Stimulated activated effector memory CD8-positive, alpha-beta T cell treated with anti-CD3 and anti-CD28 coated beads, Interleukin-12 subunit alpha, Interleukin-12 subunit beta, amount 100 ng/mL, for 72 hours (primary cell): ENCODE measurements around the gene MCCD1.
A peak's percentile ranks its signal among the peaks of the same experiment; 100 is the strongest.
"Not testable (repeated sequence)": the region's sequence is repeated elsewhere in the genome, so short reads cannot be mapped to it uniquely, and the experiment has no call there.

ENCODE experiments used
- ATAC-seq: fragments of 150-1000 bp; cut with Tn5 transposase; 2 replicates; pipeline ENCODE4 v1.10.0; 2021
- DNase-seq, 2 donors: peaks; one replicate each; pipeline ENCODE4 v3.0.0; 2021 to 2022; ENCODE audit warnings: low spot score in 2 of 2
- H3K27ac Mint-ChIP-seq: one replicate; pipeline ENCODE4 v1.8.0; 2022; ENCODE audit warnings: mild to moderate bottlenecking, mixed read lengths
- H3K36me3 Mint-ChIP-seq: one replicate; pipeline ENCODE4 v1.8.0; 2022; ENCODE audit warnings: mild to moderate bottlenecking, mixed read lengths
- H3K4me1 Mint-ChIP-seq: one replicate; pipeline ENCODE4 v1.8.0; 2022; ENCODE audit warnings: mixed read lengths
- H3K4me3 Mint-ChIP-seq: one replicate; pipeline ENCODE4 v1.8.0; 2022; ENCODE audit warnings: mild to moderate bottlenecking, mixed read lengths
- H3K9me3 Mint-ChIP-seq: one replicate; pipeline ENCODE4 v1.8.0; 2022; ENCODE audit warnings: mixed read lengths

The MCCD1 gene, protein sequence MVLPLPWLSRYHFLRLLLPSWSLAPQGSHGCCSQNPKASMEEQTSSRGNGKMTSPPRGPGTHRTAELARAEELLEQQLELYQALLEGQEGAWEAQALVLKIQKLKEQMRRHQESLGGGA

DNA sequence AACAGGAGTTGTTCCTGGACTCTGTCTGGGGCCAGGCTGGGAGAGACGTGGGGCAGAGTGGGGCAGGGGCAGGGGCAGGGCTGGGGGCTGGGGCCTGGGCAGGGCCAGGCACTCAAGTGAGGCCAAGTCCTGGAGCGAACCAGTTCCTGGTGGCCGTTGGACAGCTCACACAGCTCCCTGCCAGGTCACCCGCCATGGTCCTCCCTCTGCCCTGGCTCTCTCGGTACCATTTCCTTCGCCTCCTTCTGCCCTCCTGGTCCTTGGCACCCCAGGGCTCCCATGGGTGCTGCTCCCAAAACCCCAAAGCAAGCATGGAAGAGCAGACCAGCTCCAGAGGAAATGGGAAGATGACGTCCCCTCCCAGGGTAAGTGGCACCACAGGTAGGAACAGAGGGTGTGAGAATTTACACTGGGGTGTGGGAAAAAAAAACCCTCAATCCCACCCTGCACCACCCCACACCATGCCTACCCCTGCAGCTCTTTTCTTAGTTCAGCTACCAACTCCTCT is at the start of gene MCCD1:
Gene MCCD1 (plus strand): TSS at position 142 of the 508 bp plus-strand sequence. CDS start 53 bp downstream, at position 195.
- Mint-ChIP-seq H3K36me3 (peaks cover 56% of the 10 kb centered on the region), H3K4me1 (peaks cover 23% of the 10 kb centered on the region)

DNA sequence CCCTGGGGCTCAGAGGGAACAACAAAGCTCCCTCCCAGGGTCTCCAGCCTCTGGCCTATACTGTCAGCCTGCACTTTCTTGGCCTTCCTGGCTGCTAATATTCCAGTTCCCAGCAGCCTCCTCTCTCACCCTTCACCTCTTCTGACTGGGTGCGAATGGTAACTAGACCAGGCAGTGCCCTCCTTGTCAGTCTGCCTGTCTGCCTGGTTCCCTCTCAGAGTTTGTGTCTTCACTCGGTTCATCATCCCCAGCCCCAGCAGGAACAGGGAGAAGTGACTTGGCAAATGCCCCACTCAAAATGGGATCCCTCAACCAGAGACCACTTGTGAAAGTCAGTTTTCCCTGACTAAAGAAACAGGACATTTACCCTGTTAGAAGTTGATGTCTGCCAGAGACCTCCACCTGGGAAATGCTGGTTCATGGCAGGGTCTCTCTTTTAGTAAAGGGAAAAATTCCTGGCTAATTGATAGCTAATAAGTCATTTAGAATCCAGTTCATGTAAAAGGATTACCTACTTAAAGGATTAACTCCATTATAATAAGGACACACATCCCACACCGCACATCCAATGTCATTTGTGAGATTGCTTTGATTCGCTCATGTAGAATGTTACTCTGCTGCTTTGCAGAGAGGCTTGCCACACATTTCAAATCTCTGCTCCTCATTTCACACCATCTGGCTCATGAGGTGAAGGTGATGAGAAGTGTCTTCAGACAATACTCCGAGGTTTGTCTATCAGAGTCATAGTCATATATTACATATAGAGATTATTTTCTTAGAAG is 49.4 kb upstream of the MCCD1 start:
- peaks cover 25% of the 10 kb centered on the region for H3K4me1 Mint-ChIP-seq
- peaks cover 15% of the 10 kb centered on the region for H3K36me3 Mint-ChIP-seq
- ATAC-seq, result no peak
- no peaks in the 10 kb centered on the region for H3K9me3 Mint-ChIP-seq
- H3K27ac Mint-ChIP-seq, result peak overlapping the region; percentile 56
- no peak for DNase-seq
- H3K4me3 Mint-ChIP-seq, result no peak overlapping the region

More for the DNA sequence above, at the start of gene MCCD1:
- Mint-ChIP-seq H3K9me3 (no peaks in the 10 kb centered on the region), H3K27ac (peak within 1 kb of the TSS; percentile 61), H3K4me3 (no peak within 1 kb of the TSS)
- DNase-seq, result no peak
- ATAC-seq, result peak; percentile 14

GRCh38 chr6:31479933-31480535 is 48.7 kb upstream of the MCCD1 start:
- H3K4me3 Mint-ChIP-seq, result no peak overlapping the region
- DNase-seq (no peak), ATAC-seq (no peak)
- no peak overlapping the region for H3K27ac Mint-ChIP-seq
- H3K36me3 Mint-ChIP-seq, result peaks cover 14% of the 10 kb centered on the region
- H3K9me3 Mint-ChIP-seq, result no peaks in the 10 kb centered on the region
- peaks cover 18% of the 10 kb centered on the region for H3K4me1 Mint-ChIP-seq

GRCh38 chr6:31480574-31480973 is 48.2 kb upstream of the MCCD1 start:
- no peak for DNase-seq
- no peak for ATAC-seq
- no peak overlapping the region for H3K4me3 Mint-ChIP-seq
- H3K4me1 Mint-ChIP-seq, result peaks cover 12% of the 10 kb centered on the region
- H3K9me3 Mint-ChIP-seq, result no peaks in the 10 kb centered on the region
- no peak overlapping the region for H3K27ac Mint-ChIP-seq
- peaks cover 8% of the 10 kb centered on the region for H3K36me3 Mint-ChIP-seq

- Mint-ChIP-seq H3K4me1 (peaks cover 10% of the 10 kb centered on the region), H3K36me3 (no peaks in the 10 kb centered on the region), H3K4me3 (no peak overlapping the region), H3K27ac (no peak overlapping the region), H3K9me3 (no peaks in the 10 kb centered on the region)
- no peak for DNase-seq
- ATAC-seq, result no peak
These were observed 45.4 kb upstream of the MCCD1 start for GRCh38 chr6:31483392-31483791.

GRCh38 chr6:31485055-31485454 is 43.7 kb upstream of the MCCD1 start:
- Mint-ChIP-seq H3K27ac (no peak overlapping the region), H3K36me3 (peaks cover 1% of the 10 kb centered on the region), H3K9me3 (no peaks in the 10 kb centered on the region), H3K4me3 (no peak overlapping the region), H3K4me1 (peaks cover 4% of the 10 kb centered on the region)
- DNase-seq, result no peak
- ATAC-seq, result no peak

- not testable (repeated sequence) for DNase-seq, H3K27ac Mint-ChIP-seq, H3K9me3 Mint-ChIP-seq, H3K36me3 Mint-ChIP-seq, ATAC-seq, H3K4me3 Mint-ChIP-seq
- peaks cover 10% of the 10 kb centered on the region for H3K4me1 Mint-ChIP-seq
These were observed 42.5 kb upstream of the MCCD1 start for GRCh38 chr6:31486065-31486837.

DNA sequence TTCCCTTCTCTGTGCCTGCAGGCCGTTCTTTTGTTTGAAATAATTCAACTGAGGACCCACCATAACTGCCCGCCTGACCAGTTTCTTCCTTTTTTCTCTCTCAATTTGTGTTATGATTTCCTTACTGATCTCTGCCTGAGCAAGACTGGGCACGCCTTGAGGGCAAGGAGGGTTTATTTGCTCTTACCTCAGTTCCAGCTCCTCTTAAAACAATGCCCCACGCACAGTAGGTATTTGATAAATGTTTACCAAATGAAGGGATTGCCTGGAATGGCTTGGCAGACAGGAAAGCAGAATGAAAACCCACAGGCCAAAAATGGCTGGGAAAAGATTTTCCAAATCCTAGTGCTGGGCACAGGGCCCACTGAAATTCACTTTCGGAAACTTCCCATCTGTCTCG is 41.1 kb upstream of the MCCD1 start:
- not testable (repeated sequence) for H3K9me3 Mint-ChIP-seq, H3K36me3 Mint-ChIP-seq, ATAC-seq, DNase-seq, H3K4me3 Mint-ChIP-seq, H3K27ac Mint-ChIP-seq
- H3K4me1 Mint-ChIP-seq, result peaks cover 10% of the 10 kb centered on the region

DNA sequence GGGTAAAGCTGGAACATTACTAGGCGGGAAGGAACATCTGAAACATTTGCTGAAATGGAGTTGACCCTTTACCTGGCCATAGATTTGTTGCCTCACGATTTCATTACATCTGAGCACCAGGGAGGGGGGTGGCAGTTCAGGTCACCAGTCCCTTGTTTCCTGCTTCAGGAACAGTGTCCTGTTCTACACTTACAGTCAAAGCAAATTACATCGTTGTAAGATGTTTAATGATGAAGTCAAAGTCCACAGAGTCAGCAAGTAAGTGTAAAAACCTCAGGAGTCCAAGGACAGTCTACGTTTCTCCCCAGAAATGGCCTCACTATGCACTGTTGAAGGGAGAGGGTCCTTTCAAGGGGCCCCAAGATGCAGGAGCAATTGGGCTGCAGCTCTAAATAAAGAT is 39.7 kb upstream of the MCCD1 start:
- Mint-ChIP-seq H3K4me1 (peaks cover 17% of the 10 kb centered on the region), H3K4me3 (no peak overlapping the region), H3K27ac (no peak overlapping the region), H3K9me3 (no peaks in the 10 kb centered on the region), H3K36me3 (peaks cover 6% of the 10 kb centered on the region)
- no peak for ATAC-seq
- DNase-seq, result no peak

- no peaks in the 10 kb centered on the region for H3K9me3 Mint-ChIP-seq
- peaks cover 19% of the 10 kb centered on the region for H3K4me1 Mint-ChIP-seq
- H3K36me3 Mint-ChIP-seq, result peaks cover 6% of the 10 kb centered on the region
- DNase-seq, result no peak
- ATAC-seq, result no peak
- H3K27ac Mint-ChIP-seq, result peak overlapping the region; percentile 61
- H3K4me3 Mint-ChIP-seq, result no peak overlapping the region
These were observed 38.5 kb upstream of the MCCD1 start for GRCh38 chr6:31490115-31490873.

DNA sequence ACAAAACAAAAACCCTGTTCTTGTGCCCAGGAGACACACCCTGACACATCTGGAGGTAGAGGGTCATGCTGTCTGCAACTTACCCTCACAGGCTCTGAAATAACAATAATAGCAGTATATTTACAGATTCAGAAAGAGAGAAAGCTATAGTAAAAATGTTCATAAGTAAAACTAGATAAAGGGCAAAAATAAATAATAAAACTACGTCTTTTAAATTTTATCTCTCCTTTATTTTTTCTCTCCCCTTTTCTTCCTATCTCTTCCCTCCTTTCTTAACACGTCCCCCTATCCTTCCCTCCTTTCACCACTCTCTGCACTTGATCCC is 35.2 kb upstream of the MCCD1 start:
- not testable (repeated sequence) for ATAC-seq, DNase-seq, H3K9me3 Mint-ChIP-seq
- H3K4me1 Mint-ChIP-seq, result peaks cover 42% of the 10 kb centered on the region
- H3K36me3 Mint-ChIP-seq, result peaks cover 21% of the 10 kb centered on the region
- peak overlapping the region; percentile 51 for H3K27ac Mint-ChIP-seq
- H3K4me3 Mint-ChIP-seq, result peak overlapping the region; percentile 78

DNA sequence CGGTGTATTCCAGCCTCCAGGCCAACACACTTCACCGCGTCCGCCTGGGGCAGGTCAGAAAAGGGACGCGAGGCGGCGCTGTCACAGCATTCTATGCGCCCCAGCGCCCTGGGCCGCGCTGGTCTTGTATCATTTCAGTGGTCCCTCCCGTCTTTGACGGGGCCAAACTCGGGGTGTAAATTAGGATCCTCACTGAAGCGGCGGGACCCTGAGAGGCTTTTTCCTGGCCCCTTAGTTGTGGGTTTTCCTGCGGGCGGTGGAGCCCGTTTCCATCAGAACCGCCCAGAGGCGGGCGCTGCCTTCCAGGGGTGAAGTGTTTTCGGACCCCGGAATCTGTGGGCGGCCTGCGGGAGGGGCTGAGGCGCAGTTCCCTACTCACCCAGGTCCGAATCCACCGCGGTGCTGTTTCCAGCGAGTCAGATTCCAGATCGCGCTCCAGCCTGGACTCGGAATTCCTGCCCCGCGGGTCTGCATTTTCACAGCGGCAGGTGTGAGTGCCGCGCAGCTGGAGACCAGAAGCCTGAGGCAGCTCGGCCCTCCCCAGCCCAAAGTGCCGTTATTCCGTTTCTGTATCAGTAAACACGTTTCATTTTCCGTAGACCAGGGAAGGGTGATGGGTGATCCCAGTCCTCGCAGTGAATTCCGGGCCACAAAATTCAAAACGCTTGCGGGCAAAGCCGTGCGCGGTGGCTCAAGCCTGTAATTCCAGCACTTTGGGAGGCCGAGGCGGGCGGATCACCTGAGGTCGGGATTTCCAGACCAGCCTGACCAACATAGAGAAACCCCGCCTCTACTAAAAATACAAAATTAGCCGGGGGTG is 34.7 kb upstream of the MCCD1 start:
- H3K4me1 Mint-ChIP-seq, result peaks cover 48% of the 10 kb centered on the region
- peaks cover 21% of the 10 kb centered on the region for H3K36me3 Mint-ChIP-seq
- peak overlapping the region; percentile 51 for H3K27ac Mint-ChIP-seq
- ATAC-seq (peak; percentile 73), DNase-seq (peak; percentile 77 to 91)
- H3K9me3 Mint-ChIP-seq, result no peaks in the 10 kb centered on the region
- peak overlapping the region; percentile 78 for H3K4me3 Mint-ChIP-seq

DNA sequence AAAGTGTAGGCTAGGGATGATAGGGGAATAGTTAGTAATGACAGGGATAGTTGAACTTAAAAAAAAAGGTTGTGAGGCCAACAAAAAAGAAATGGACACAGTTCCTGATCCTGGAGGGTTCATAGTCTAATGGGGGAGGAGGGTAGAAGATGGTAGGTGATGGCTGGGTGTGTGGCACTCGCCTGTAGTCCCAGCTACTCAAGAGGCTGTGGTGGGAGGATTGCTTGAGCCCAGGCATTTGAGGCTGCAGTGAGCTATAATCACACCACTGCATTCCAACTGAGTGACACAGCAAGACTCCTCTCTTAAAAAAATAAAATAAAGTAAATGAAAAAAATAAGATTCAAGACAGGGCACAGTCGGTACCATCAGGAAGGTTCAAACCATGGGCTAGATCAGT is 33.2 kb upstream of the MCCD1 start:
- peak overlapping the region; percentile 51 for H3K27ac Mint-ChIP-seq
- ATAC-seq, result no peak

DNA sequence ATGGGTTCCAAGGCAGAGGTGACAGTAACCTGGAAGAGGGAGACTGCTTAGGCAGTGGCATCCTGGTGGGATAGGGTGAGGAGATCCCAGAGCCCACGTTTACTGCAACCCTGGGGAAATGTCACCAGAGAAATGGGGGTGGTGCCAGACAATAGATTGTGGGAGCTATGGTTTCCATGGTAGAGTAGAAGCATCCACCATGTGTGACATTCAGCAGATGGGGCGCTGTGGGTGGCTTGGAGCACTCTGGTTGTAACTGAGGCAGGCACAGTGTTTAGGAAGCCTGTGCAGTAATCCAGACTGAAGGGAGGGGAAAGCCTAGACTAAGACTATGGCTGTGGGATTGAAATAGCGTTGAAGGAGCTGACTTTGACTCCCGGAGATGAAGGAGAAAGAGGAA is 31.9 kb upstream of the MCCD1 start:
- Mint-ChIP-seq H3K4me1 (peaks cover 64% of the 10 kb centered on the region), H3K4me3 (peak overlapping the region; percentile 78), H3K27ac (peak overlapping the region; percentile 78), H3K36me3 (peaks cover 24% of the 10 kb centered on the region)
- not testable (repeated sequence) for H3K9me3 Mint-ChIP-seq, ATAC-seq, DNase-seq

More for the DNA sequence above, 33.2 kb upstream of the MCCD1 start:
- Mint-ChIP-seq H3K36me3 (peaks cover 19% of the 10 kb centered on the region), H3K4me1 (peaks cover 54% of the 10 kb centered on the region), H3K4me3 (peak overlapping the region; percentile 78), H3K9me3 (no peaks in the 10 kb centered on the region)
- DNase-seq, result no peak
